Activated effector memory CD4-positive, alpha-beta T cell treated with Interleukin-2 at 50 U/mL for 16 hours (primary cell): ENCODE results near the gene UNC5B.

Source experiments
- DNase-seq: peaks from one replicate; pipeline ENCODE4 v3.0.0-alpha.2; 2020

Gene UNC5B

GRCh38 chr10:71239946-71240795 is 27.8 kb downstream of the UNC5B start:
- no peak for DNase-seq

DNA sequence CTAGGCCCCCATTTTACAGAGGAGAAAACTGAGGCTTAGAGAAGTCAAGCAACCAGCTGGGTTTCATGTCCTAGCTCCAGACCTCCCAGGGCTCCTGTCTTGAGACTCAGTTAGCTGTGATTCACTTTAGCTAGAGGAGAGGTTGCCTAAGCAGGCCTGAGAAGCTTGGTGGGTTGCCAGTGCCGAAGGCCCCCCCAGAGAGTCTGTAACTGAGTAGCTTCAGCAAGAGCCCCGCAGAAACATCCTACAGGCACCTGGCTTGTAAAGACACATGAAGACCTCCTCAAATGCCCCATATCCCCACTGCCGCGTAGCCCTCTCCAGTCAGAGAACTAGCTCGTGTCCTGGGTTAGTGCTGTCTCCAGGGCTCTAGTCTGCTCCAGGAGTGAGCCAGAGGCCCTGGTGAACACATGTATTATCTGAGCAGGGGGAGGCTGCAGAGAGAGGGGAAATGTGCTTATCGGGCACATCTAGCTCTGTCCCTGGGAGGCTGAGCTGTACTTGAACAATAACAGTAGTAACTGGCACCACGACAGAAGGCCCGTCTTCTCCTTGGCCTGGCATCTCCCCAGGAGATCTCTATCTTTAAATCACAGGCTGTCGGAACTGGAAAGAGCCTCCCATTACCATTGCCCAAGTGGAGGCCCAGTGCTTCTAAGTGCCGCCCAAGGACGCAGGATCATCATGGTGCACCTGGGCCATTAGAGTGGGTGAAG is 28.9 kb downstream of the UNC5B start:
- DNase-seq, result no peak

DNA sequence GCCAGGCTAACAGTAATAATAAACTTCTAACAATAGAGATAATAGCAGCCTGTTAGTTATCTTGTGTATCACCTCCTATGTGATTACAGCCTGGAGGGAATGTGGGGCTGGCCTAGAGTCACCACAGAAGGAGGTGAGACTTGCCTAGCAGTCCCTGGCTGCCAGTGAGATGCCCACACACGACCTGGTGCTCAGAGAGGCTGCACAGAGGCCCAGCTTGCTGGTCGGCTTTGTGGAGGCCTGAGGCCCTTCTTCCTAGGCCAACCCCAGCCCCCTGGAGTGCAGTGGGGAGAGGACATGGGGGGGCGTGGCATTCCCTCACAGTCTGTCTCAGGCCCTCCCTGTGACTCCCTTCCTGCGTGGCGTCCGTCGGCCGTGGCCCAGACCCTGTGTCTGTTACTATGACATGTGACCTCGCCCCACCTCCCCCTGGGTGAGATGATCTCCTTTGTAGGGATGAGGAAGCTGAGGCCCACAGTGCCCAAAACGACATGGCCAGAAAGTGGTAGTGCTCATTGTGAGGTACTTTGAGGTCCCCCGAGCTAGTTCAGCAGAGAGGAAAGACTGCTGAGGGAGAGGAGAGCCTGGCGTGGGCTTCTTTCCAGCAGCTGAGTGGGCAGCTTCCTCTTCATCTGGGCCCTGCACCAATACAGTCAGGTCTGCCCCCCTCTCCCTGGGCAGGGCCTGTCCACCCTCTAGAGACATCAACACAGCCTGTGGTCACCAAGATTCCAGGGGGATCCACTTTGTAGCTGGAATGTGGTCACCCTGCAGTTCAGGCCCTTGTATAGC is 29.7 kb downstream of the UNC5B start:
- no peak for DNase-seq

DNA sequence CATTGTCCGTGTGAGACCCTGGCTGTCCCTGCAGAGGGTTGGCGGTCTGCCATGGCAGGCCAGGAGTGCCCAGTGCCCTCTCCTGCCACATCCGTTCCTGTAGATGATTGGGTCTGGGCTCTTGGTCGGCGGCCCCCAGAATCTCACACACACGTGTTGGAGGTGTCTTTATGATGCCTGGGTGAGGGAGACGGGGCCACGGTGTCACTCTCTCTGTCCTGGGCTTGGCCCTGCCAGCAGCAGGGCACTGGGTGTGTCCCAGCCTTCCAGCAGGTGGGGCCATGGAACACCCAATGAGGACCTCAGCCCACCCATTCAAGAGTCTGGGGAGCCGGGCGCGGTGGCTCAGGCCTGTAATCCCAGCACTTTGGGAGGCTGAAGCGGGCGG is 30.2 kb downstream of the UNC5B start:
- no peak for DNase-seq

- DNase-seq, result no peak
These were observed 31.5 kb downstream of the UNC5B start for GRCh38 chr10:71243756-71244395.

DNA sequence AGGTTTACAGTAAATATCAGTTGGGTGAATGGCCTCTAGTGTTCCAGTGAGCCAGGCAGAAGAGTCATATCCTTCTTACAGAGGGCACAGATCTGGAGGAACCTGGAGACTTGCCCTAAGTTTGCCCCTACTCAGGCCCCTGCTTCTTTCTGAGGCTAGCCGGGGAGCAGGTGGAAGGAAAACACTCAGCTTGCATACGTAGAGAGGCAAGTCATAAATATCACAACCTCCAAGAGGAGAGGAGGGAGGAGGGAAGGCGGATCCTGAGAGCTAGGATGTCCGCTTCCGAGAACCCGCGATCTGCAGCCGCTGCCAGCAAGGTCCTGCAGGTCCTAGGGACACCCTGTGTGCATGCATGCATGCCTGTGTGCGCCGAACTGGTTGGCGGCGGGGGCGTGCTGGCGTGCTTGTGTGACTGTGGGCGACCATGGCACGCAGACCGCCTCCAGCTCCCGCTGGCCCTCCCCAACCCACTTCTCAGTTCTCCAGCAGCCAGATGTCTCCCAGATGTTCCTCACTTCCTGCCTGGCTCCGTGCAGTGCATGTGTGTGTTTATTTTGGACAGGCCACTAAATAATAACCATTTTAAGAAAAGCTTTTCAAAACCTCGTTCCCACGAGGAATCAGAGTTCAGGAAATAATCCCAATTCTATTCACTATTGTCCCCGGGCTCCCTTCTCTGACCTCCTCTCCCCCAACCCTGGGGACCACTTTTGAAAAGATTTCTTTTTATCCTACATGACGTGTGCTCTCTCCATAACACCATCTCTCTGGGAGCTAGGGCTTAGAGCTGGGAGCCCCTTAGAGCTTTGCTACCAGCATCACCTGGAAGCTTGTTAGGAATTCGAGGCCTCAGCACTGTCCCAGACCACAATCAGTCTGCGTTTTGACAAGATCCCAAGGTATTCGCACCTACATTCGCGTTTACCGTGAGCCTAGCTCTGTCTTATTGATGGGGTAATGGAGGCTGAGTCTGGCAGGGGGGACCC is 32.4 kb downstream of the UNC5B start:
- no peak for DNase-seq

- DNase-seq, result no peak
These were observed 33.3 kb downstream of the UNC5B start for GRCh38 chr10:71245420-71246325.

DNA sequence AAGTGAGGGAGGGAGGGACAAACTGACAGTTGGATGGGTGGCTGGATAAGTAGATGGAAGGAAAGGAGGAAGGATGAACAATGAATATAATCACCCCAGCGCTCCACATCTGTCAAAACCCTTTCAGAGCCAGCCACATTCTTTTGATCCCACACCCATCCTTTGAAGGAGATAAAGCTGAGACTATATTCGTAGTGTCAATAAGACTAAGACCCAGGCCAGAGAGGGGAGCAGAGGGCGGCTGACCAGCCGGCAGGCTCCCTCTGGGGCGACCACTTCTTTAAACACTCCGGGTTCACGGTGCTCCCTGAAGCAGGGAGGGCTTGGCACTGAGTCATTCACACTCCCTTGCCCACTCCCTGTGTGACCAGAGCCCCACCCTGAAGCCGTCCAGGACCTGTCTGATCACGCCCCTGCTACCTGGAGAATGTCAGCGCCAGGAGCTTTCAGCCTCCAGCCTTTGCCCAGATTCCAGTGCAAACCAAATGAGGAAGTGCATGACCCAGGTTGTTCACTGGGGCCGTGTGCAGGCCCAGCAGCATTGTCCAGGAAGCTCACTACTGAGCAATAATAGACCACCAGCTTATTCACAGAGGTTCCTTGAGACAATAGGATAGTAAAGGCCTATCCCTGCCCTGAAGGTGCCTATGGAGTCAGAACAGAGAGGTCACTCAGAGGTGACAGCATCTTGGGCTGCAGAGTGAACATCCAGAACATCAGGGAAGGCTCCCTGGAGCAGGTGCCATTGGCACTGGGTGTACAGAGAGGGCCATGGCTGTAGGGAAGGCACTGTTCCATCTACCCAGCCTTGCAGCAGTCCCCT is 34.4 kb downstream of the UNC5B start:
- no peak for DNase-seq

- DNase-seq, result no peak
These were observed 35.0 kb downstream of the UNC5B start for GRCh38 chr10:71247414-71247705.

- no peak for DNase-seq
These were observed 35.4 kb downstream of the UNC5B start for GRCh38 chr10:71247804-71248203.

DNA sequence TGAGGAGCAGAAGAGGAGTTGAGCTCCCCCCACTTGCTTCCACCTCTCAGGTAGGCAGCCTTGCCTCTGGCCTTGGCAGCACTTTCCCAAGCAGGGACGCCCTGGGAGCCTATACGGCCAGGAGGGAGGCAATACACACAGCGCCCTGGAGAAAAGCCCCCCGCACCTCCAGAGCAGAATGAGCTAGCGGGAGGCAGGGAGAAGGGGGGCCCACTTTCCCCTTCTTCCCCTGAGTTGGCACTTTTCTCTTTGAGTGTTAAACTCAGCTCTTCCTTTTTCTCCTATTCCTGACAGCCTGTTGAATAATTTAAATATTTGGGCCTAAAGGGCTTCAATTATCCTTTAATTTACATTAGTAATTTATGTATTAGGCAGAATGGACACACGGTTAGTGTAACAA is 35.8 kb downstream of the UNC5B start:
- DNase-seq, result no peak

- DNase-seq, result no peak
These were observed 37.6 kb downstream of the UNC5B start for GRCh38 chr10:71249996-71250395.

DNA sequence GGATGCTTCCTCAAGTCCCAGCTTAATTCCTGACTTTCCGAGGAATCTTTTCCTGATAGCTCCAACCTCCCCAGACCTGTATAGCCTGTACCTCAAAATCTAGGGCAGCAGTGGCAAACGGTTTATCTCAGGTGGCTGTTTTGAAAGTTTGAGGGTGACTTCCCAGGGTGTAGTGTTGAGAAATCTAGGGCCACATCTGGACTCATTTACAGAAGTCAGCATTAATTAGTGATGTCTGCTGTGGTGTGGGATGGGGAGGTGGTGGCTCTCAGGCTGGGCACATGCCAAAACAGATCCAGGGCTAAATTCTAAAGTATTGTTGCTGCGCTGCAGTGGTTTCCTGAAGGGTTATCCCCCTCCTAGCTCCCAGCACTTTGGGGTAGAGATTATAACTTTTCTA is 38.0 kb downstream of the UNC5B start:
- no peak for DNase-seq

DNA sequence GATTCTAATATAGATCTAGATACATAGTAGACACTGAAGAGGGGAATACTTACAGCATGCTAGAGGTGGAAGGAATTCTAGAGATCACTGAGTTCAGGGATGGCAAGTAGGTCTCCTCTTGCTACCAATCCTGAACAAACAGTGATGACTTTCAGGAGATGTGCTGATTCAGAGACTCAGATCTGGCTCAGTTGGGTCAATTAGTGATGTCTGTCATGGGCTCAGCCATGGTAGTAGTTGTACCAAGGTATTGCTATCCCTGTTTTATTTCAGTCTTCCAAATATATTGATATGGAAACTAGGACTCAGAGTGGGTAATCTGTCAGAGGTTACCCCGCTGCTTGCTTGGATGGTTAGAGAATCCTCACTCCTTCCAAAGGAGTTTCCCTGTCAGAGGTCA is 38.5 kb downstream of the UNC5B start:
- no peak for DNase-seq

- DNase-seq, result no peak
These were observed 38.9 kb downstream of the UNC5B start for GRCh38 chr10:71251319-71251718.

DNA sequence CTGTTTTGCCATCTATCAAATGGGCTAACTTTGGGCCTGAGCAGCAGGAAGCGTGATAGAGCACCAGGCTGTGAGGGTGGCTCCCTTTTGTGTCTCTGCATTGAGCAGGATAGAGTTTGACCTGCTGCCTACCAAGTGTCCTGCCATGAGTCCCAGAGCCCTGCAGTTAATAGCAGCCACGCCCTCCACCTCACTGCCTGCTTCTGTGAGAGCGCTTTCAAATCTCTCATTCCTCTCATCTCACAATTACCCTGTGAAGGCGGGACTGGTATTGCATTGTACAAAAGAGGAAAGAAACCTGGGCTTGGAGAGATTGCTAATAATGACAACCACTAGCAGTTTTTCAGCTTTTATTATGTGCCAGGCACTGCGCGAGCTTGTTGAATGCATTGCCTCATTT is 39.9 kb downstream of the UNC5B start:
- DNase-seq, result no peak

- DNase-seq, result no peak
These were observed 41.8 kb downstream of the UNC5B start for GRCh38 chr10:71253981-71254818.

- no peak for DNase-seq
These were observed 42.6 kb downstream of the UNC5B start for GRCh38 chr10:71254834-71255549.

DNA sequence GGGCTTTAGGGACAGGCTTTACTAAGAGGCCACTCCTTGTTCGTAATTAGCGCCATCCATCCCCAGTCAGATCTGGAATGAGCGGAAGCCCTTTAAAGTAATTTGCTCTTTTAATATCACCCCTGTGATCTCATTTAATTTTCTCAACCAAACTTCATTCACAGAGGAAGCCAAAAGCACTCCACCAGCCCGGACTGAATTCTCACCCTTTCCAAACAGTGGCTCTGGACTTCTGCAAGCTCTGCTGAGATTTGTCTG is 43.1 kb downstream of the UNC5B start:
- no peak for DNase-seq
